Activated naive CD4-positive, alpha-beta T cell treated with anti-CD3 and anti-CD28 coated beads, Interleukin-2, amount 10 ng/mL, durations not matched to agents 7 days and 5 days (primary cell): ENCODE measurements around the gene PCDH7.

Experiments used
- CTCF ChIA-PET: fragments of 350-600 bp; sonication (Branson Sonifier 250); formaldehyde crosslinking; loops from one replicate; lab custom pipeline; 2021; ENCODE audit warnings: antibody characterized with exemption; lab: Charles Lee
- DNase-seq: peaks from one replicate; pipeline ENCODE4 v3.0.0-alpha.2; 2020
- H3K27ac Mint-ChIP-seq: one replicate; pipeline ENCODE4 v1.8.0; 2021; ENCODE audit warnings: mild to moderate bottlenecking, moderate library complexity, mixed read lengths
- H3K27me3 Mint-ChIP-seq: one replicate; pipeline ENCODE4 v1.8.0; 2021; ENCODE audit warnings: mild to moderate bottlenecking, mixed read lengths
- H3K36me3 Mint-ChIP-seq: one replicate; pipeline ENCODE4 v1.8.0; 2021; ENCODE audit warnings: mixed read lengths
- H3K4me1 Mint-ChIP-seq: one replicate; pipeline ENCODE4 v1.8.0; 2021; ENCODE audit warnings: mixed read lengths
- H3K4me3 Mint-ChIP-seq: one replicate; pipeline ENCODE4 v1.8.0; 2021; ENCODE audit warnings: mild to moderate bottlenecking, moderate library complexity, mixed read lengths
- H3K9me3 Mint-ChIP-seq: one replicate; pipeline ENCODE4 v1.8.0; 2021; ENCODE audit warnings: mixed read lengths

PCDH7 gene

GRCh38 chr4:30753316-30753715 is 33.1 kb downstream of the PCDH7 start:
- CTCF ChIA-PET = no interaction called here
- no peaks in the 10 kb centered on the region for H3K4me1 Mint-ChIP-seq
- peaks cover 1% of the 10 kb centered on the region for H3K9me3 Mint-ChIP-seq
- H3K4me3 Mint-ChIP-seq = no peak overlapping the region
- DNase-seq = no peak
- no peaks in the 10 kb centered on the region for H3K27me3 Mint-ChIP-seq
- H3K27ac Mint-ChIP-seq = no peak overlapping the region
- H3K36me3 Mint-ChIP-seq = no peaks in the 10 kb centered on the region

GRCh38 chr4:30754021-30754420 is 33.9 kb downstream of the PCDH7 start:
- Mint-ChIP-seq H3K36me3 (no peaks in the 10 kb centered on the region), H3K9me3 (peaks cover 1% of the 10 kb centered on the region), H3K27ac (no peak overlapping the region), H3K27me3 (no peaks in the 10 kb centered on the region), H3K4me1 (no peaks in the 10 kb centered on the region), H3K4me3 (no peak overlapping the region)
- no peak for DNase-seq
- CTCF ChIA-PET = no interaction called here

GRCh38 chr4:30755346-30755745 is 35.2 kb downstream of the PCDH7 start:
- CTCF ChIA-PET = no interaction called here
- Mint-ChIP-seq H3K27me3 (no peaks in the 10 kb centered on the region), H3K4me1 (no peaks in the 10 kb centered on the region), H3K9me3 (peaks cover 1% of the 10 kb centered on the region), H3K36me3 (no peaks in the 10 kb centered on the region), H3K27ac (no peak overlapping the region), H3K4me3 (no peak overlapping the region)
- DNase-seq = no peak

- Mint-ChIP-seq H3K27me3 (no peaks in the 10 kb centered on the region), H3K4me1 (no peaks in the 10 kb centered on the region), H3K27ac (no peak overlapping the region), H3K4me3 (no peak overlapping the region), H3K9me3 (peaks cover 1% of the 10 kb centered on the region), H3K36me3 (no peaks in the 10 kb centered on the region)
- DNase-seq = no peak
- CTCF ChIA-PET = no interaction called here
Measured at GRCh38 chr4:30756553-30756952, 36.4 kb downstream of the PCDH7 start.

- Mint-ChIP-seq H3K9me3 (peaks cover 1% of the 10 kb centered on the region), H3K4me3 (no peak overlapping the region), H3K27me3 (no peaks in the 10 kb centered on the region), H3K36me3 (no peaks in the 10 kb centered on the region), H3K27ac (no peak overlapping the region), H3K4me1 (no peaks in the 10 kb centered on the region)
- no peak for DNase-seq
- CTCF ChIA-PET = no interaction called here
Measured at GRCh38 chr4:30757357-30757756, 37.2 kb downstream of the PCDH7 start.

- CTCF ChIA-PET = interaction anchor here (0.9 kb wide), 1 partner anchor 46 kb away, joined by 3 read pairs; no protein-coding TSS in a partner anchor
- no peak overlapping the region for H3K27ac Mint-ChIP-seq
- H3K9me3 Mint-ChIP-seq = peaks cover 1% of the 10 kb centered on the region
- no peaks in the 10 kb centered on the region for H3K36me3 Mint-ChIP-seq
- H3K4me1 Mint-ChIP-seq = no peaks in the 10 kb centered on the region
- H3K27me3 Mint-ChIP-seq = no peaks in the 10 kb centered on the region
- DNase-seq = no peak
- no peak overlapping the region for H3K4me3 Mint-ChIP-seq
Measured at GRCh38 chr4:30760551-30760950, 40.4 kb downstream of the PCDH7 start.

- H3K4me3 Mint-ChIP-seq = no peak overlapping the region
Measured at GRCh38 chr4:30763321-30763727, 43.2 kb downstream of the PCDH7 start.

DNA sequence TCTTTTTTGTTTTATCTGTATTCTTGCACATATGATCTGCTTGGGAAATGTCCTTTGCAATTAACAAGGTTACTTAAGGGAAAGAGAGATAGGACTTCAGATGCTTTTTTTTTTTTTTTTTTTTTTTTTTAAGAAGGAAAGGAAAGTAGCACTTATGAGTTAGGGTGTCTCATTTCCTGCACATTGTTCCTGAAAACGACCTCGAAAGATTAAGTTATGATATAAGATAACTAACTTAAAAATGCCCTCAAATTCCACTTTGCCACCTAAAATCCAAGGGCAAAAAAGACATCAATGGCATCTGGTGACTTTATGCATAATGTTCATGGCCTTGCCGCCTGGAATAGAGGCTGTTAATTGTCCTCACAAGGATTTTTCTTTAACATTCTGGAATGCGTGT is 44.9 kb downstream of the PCDH7 start:
- CTCF ChIA-PET = no interaction called here
- no peak for DNase-seq
- H3K4me1 Mint-ChIP-seq = no peaks in the 10 kb centered on the region
- H3K4me3 Mint-ChIP-seq = no peak overlapping the region
- no peaks in the 10 kb centered on the region for H3K27me3 Mint-ChIP-seq
- no peak overlapping the region for H3K27ac Mint-ChIP-seq
- no peaks in the 10 kb centered on the region for H3K9me3 Mint-ChIP-seq
- no peaks in the 10 kb centered on the region for H3K36me3 Mint-ChIP-seq

More at GRCh38 chr4:30763321-30763727, 43.2 kb downstream of the PCDH7 start:
- Mint-ChIP-seq H3K4me1 (no peaks in the 10 kb centered on the region), H3K9me3 (no peaks in the 10 kb centered on the region), H3K36me3 (no peaks in the 10 kb centered on the region), H3K27ac (no peak overlapping the region), H3K27me3 (no peaks in the 10 kb centered on the region)
- no peak for DNase-seq
- CTCF ChIA-PET = no interaction called here

DNA sequence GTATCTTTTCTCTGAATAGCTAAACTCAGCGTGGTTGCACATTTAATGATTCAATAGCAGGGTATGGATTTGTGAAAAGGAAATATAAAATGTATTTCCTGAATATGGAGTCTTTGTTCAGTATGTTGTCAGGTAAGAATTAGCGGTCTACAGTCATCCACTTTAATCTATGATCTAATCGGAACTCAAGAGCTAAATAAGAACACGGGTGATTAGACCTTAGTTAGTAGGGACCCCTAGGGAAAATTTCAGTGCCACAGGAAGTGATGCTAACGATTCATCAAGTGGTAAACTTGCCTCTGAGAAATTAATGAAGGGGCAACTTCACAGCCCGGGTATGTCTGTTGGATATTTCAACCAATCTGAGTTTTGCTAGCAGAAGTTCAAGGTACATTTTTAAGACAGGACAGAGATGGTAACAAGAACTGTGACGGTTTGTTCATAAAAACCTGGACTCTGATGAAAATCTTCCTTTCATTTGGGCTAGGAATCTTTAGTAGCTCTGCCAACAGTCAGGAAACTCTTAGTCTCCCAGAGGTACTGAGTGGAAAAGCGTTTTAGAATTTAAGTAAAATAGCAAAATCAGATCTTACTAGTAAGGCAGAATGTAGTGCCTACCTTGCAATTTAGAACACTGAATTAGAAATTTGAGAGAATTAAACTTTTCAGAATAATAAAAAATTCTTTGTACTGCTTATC is 47.1 kb downstream of the PCDH7 start:
- no peak overlapping the region for H3K27ac Mint-ChIP-seq
- no peaks in the 10 kb centered on the region for H3K36me3 Mint-ChIP-seq
- H3K4me3 Mint-ChIP-seq = no peak overlapping the region
- H3K4me1 Mint-ChIP-seq = no peaks in the 10 kb centered on the region
- no peak for DNase-seq
- CTCF ChIA-PET = interaction anchor here (0.6 kb wide), 1 partner anchor 29 kb away, joined by 3 read pairs; no protein-coding TSS in a partner anchor
- no peaks in the 10 kb centered on the region for H3K27me3 Mint-ChIP-seq
- no peaks in the 10 kb centered on the region for H3K9me3 Mint-ChIP-seq

DNA sequence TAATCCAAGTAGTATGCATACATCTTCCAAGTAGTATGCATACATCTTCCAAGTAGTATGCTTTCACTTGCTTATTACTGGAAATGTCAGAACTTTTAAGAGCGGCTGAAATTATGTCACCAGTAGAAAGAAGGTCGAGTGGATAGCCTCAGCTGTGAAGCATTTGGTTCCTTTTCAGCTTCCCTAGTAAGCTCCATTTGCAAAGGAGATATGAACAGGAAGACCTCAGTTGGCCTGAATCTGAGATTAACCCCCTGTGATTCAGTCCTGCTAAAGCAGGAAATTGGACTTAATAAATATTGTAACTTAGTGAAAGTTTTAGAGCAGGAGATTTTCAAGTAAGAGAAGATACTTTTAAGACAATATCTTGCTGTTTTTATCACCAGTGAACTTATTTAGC is 48.1 kb downstream of the PCDH7 start:
- H3K36me3 Mint-ChIP-seq = no peaks in the 10 kb centered on the region

DNA sequence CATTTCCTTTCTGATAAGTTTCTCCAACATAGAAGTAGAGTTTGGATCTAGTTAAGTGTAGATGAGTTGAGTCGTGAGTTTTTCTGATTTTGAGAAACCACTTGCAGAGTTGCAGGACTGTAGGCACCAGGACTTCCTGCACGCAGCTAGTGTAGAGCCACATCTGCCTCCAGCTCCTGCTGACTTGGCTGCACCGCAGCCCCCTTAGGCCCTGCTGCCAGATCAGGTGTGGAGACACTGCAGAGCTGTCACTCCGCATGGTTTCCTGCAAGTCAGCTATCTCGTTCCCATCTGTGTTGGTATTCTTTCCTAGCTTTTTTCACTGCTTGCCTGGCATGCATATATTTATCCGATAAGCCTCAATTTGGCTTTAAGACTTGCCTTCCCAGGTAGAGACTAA is 48.9 kb downstream of the PCDH7 start:
- CTCF ChIA-PET = no interaction called here
- Mint-ChIP-seq H3K4me1 (no peaks in the 10 kb centered on the region), H3K27me3 (no peaks in the 10 kb centered on the region), H3K9me3 (no peaks in the 10 kb centered on the region), H3K4me3 (no peak overlapping the region), H3K36me3 (no peaks in the 10 kb centered on the region), H3K27ac (no peak overlapping the region)
- DNase-seq = no peak

More for the DNA sequence above, 48.1 kb downstream of the PCDH7 start:
- H3K9me3 Mint-ChIP-seq = no peaks in the 10 kb centered on the region
- CTCF ChIA-PET = no interaction called here
- no peak overlapping the region for H3K27ac Mint-ChIP-seq
- no peak overlapping the region for H3K4me3 Mint-ChIP-seq
- no peaks in the 10 kb centered on the region for H3K4me1 Mint-ChIP-seq
- no peak for DNase-seq
- H3K27me3 Mint-ChIP-seq = no peaks in the 10 kb centered on the region

DNA sequence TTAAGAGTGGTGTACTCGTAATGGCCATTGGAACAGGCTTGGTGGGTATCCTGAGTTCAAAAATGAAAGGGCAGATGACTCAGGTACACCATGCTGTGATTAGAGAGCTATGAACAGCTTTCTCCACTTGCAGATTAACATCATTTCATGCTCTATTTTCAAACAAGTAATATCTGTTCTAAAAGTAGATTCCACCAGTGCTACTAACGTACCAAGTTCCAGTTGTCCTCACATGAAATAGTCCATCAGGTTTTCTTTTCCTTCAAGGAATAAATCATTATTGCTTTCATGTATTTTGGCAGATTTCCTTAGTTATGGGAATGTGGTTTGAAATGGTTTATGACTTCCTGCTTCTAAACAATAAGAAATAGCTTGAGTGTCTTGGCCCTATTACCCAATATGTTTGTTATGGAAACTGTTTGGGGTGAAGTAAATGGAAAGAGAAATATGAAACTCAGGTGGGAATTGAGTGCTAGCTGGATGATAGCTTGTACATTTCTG is 49.9 kb downstream of the PCDH7 start:
- no peaks in the 10 kb centered on the region for H3K9me3 Mint-ChIP-seq
- no peaks in the 10 kb centered on the region for H3K36me3 Mint-ChIP-seq
- no peak overlapping the region for H3K27ac Mint-ChIP-seq
- DNase-seq = no peak
- H3K4me3 Mint-ChIP-seq = no peak overlapping the region
- H3K27me3 Mint-ChIP-seq = no peaks in the 10 kb centered on the region
- H3K4me1 Mint-ChIP-seq = no peaks in the 10 kb centered on the region
- CTCF ChIA-PET = no interaction called here

- CTCF ChIA-PET = no interaction called here
Measured at GRCh38 chr4:30770812-30771211, 50.6 kb downstream of the PCDH7 start.

GRCh38 chr4:30776451-30776850 is 56.3 kb downstream of the PCDH7 start:
- CTCF ChIA-PET = no interaction called here

More at GRCh38 chr4:30770812-30771211, 50.6 kb downstream of the PCDH7 start:
- H3K27me3 Mint-ChIP-seq = no peaks in the 10 kb centered on the region
- H3K9me3 Mint-ChIP-seq = no peaks in the 10 kb centered on the region
- H3K4me1 Mint-ChIP-seq = no peaks in the 10 kb centered on the region
- no peak overlapping the region for H3K4me3 Mint-ChIP-seq
- H3K27ac Mint-ChIP-seq = no peak overlapping the region
- no peaks in the 10 kb centered on the region for H3K36me3 Mint-ChIP-seq
- DNase-seq = no peak

DNA sequence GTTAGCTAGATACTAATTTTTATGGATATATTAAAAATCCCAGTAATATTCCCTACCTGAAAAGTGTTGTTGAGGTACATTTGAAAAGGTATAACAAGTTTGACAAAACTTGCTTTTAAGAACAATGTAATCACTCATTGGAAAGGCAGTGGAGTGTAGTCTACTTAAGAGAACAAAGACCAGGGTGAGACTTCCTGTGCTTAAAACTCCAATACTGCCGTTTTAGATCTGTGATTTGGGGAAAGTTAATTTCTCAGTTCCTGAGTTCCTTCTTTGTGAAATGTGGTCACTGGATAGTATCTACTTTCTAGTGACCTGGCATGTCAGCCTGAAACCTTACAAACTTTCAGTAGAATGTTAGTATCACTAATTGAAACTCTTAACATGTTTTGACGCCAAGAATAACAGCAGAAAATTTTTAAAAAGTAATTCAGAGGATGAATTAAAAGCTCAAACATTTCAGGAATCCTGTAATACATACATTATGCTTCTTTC is 56.8 kb downstream of the PCDH7 start:
- H3K9me3 Mint-ChIP-seq = no peaks in the 10 kb centered on the region
- H3K27ac Mint-ChIP-seq = no peak overlapping the region
- DNase-seq = no peak
- CTCF ChIA-PET = no interaction called here
- no peaks in the 10 kb centered on the region for H3K36me3 Mint-ChIP-seq
- H3K27me3 Mint-ChIP-seq = no peaks in the 10 kb centered on the region
- H3K4me3 Mint-ChIP-seq = no peak overlapping the region
- no peaks in the 10 kb centered on the region for H3K4me1 Mint-ChIP-seq

More at GRCh38 chr4:30776451-30776850, 56.3 kb downstream of the PCDH7 start:
- no peak for DNase-seq
- Mint-ChIP-seq H3K4me3 (no peak overlapping the region), H3K27ac (no peak overlapping the region), H3K9me3 (no peaks in the 10 kb centered on the region), H3K27me3 (no peaks in the 10 kb centered on the region), H3K36me3 (no peaks in the 10 kb centered on the region), H3K4me1 (no peaks in the 10 kb centered on the region)
